Measurements from ENCODE around the gene USP46. TPM values are rescaled to one million over a fixed set of nuclear protein-coding genes. Genes with fewer than 3 reads are reported as not detected.

USP46 gene
- total and polyA plus RNA-seq, 2 of the 8 experiments (the other 6 are each of a cell fraction or from before 2014, with no cell fraction given), result 10.6 to 62.4 TPM

GRCh38 chr4:52628543-52628942 lies 30.6 kb downstream of the USP46 start (continued):
- TF ChIP-seq RFX5 (IDR thresholded peaks at IDR 0.05; ENCODE audit: borderline replicate concordance, low read depth, low read length), result no peak
- no peak for TF ChIP-seq JUN (IDR thresholded peaks at IDR 0.05; ENCODE audit: low read depth, low read length)
- TF ChIP-seq CBX8 (IDR thresholded peaks at IDR 0.05; ENCODE audit: borderline replicate concordance, low read depth, low read length), result no peak
- no peak for TF ChIP-seq ATF3 (IDR thresholded peaks at IDR 0.05; ENCODE audit: insufficient read depth, low read depth, low read length)
